K562 (cell line): ENCODE results near the gene TMTC4. TPM values are rescaled to one million over a fixed set of nuclear protein-coding genes. Genes with fewer than 3 reads are reported as not detected.

Experiments used
- ATAC-seq: fragments of 200-7000 bp; cut with Tn5 transposase; 3 replicates; pipeline ENCODE4 v1.9.1; 2020; ENCODE audit warnings: moderate library complexity
- BruUV-seq: library from RNA; stranded (reverse); fragments of 400-500 nt; replicated peaks from 2 replicates; lab custom pipeline; 2021; lab: Mats Ljungman, UMichigan
- CTCF ChIA-PET: fragments of 300-600 bp; formaldehyde crosslinking; extraction: SDS; loops from one replicate; lab custom pipeline; 2021; ENCODE audit warnings: low intra/inter-chr PET ratio; lab: Yijun Ruan, JAX
- POLR2A ChIA-PET: fragments of 300-600, 350-650 bp; sonication (Branson Sonifier 250); formaldehyde crosslinking; extraction: SDS; loops from one replicate; lab custom pipeline; 2021; ENCODE audit warnings: antibody characterized with exemption, inconsistent platforms; lab: Yijun Ruan, JAX
- DNase-seq, 4 experiments: peaks; one replicate each; pipeline versions ENCODE4 v3.0.0 to v3.0.0-alpha.2; 2011 to 2018; ENCODE audit warnings: low spot score in 3 of 4, mixed read lengths in 3 of 4; ENCODE audit errors: extremely low read depth in 1 of 4
- FAIRE-seq: peaks from 2 replicates; lab custom pipeline; 2011; peaks lifted over from hg19 to GRCh38; lab: Jason Lieb, UNC
- H2AFZ ChIP-seq: 2 replicates; pipeline ENCODE4 v1.6.0; 2011; ENCODE audit warnings: low read depth, low read length, control low read depth, inconsistent platforms
- H3K27ac ChIP-seq: fragments of 200-600 bp; 3 replicates; pipeline ENCODE4 v1.8.0; 2011; ENCODE audit warnings: low read depth, mild to moderate bottlenecking, control low read depth, inconsistent platforms, low read length, moderate library complexity, mixed read lengths; ENCODE audit errors: extremely low read depth
- H3K27me3 ChIP-seq, 2 experiments: fragments of 300-600 bp in 1 of 2; 2 replicates in 1 of 2; 3 replicates in 1 of 2; pipeline versions ENCODE4 v1.6.0 to v1.8.0; 2011; ENCODE audit warnings: inconsistent platforms in 2 of 2, low read length in 2 of 2, mild to moderate bottlenecking in 1 of 2, mixed read lengths in 1 of 2, moderate library complexity in 1 of 2; ENCODE audit not compliant: control insufficient read depth in 2 of 2, insufficient read depth in 2 of 2
- H3K36me3 ChIP-seq: fragments of 300-600 bp; 3 replicates; pipeline ENCODE4 v1.8.0; 2011; ENCODE audit warnings: mild to moderate bottlenecking, low read length, inconsistent platforms; ENCODE audit not compliant: control insufficient read depth, insufficient read depth
- H3K4me1 ChIP-seq, 2 experiments: fragments of 200-600 bp in 1 of 2; replicated peaks in 1 of 2; 2 replicates in 1 of 2; 3 replicates in 1 of 2; pipeline versions ENCODE4 v1.5.1 to v1.8.0; 2011; ENCODE audit warnings: inconsistent platforms in 2 of 2, low read length in 2 of 2, mild to moderate bottlenecking in 1 of 2, mixed read lengths in 1 of 2, moderate library complexity in 1 of 2; ENCODE audit not compliant: control insufficient read depth in 2 of 2, insufficient read depth in 2 of 2
- H3K4me2 ChIP-seq: 2 replicates; pipeline ENCODE4 v1.6.1; 2011; ENCODE audit warnings: low read length, control low read depth, inconsistent platforms, mixed read lengths; ENCODE audit not compliant: insufficient read depth
- H3K4me3 ChIP-seq: fragments of 200-600 bp; sonication (generic), shearing (Covaris generic); 2 replicates; pipeline ENCODE4 v1.5.1; 2016; ENCODE audit warnings: control low read depth, inconsistent platforms
- H3K79me2 ChIP-seq: fragments of 200-600 bp; 3 replicates; pipeline ENCODE4 v1.8.0; 2011; ENCODE audit warnings: low read length, inconsistent platforms; ENCODE audit not compliant: control insufficient read depth, insufficient read depth
- H3K9ac ChIP-seq, 2 experiments: 2 replicates each; pipeline versions ENCODE4 v1.6.0 to v1.6.1; 2011; ENCODE audit warnings: low read depth in 2 of 2, low read length in 2 of 2, control low read depth in 1 of 2, inconsistent platforms in 1 of 2, mild to moderate bottlenecking in 1 of 2, mixed read lengths in 1 of 2; ENCODE audit not compliant: insufficient read depth in 1 of 2
- H3K9me1 ChIP-seq: one replicate; pipeline ENCODE4 v1.6.0; 2011; ENCODE audit warnings: inconsistent platforms, mild to moderate bottlenecking, low read length, moderate library complexity; ENCODE audit not compliant: control insufficient read depth, insufficient read depth
- H3K9me3 ChIP-seq: replicated peaks from 2 replicates; pipeline ENCODE4 v1.5.1; 2011; ENCODE audit warnings: low read depth, low read length, inconsistent platforms; ENCODE audit not compliant: control insufficient read depth, insufficient read depth
- H4K20me1 ChIP-seq: replicated peaks from 2 replicates; pipeline ENCODE4 v1.6.1; 2011; ENCODE audit warnings: low read length, inconsistent platforms, mixed read lengths; ENCODE audit not compliant: control insufficient read depth, insufficient read depth
- ATF3 ChIP-seq, 2 experiments: fragments of 450-650 bp in 1 of 2; sonication (generic) in 1 of 2; formaldehyde crosslinking in 1 of 2; IDR thresholded peaks in 1 of 2; conservative IDR thresholded peaks in 1 of 2; 2 replicates each; pipeline versions ENCODE4 v1.6.1 to v1.8.1; 2016 to 2023; ENCODE audit warnings: mild to moderate bottlenecking in 2 of 2, moderate library complexity in 2 of 2, inconsistent platforms in 1 of 2, missing genetic modification reagents in 1 of 2
- DPF2 ChIP-seq: fragments of 450-650 bp; IDR thresholded peaks from 2 replicates; pipeline ENCODE4 v1.6.1; 2016
- HDGF ChIP-seq: fragments of 450-650 bp; IDR thresholded peaks from 2 replicates; pipeline ENCODE4 v1.6.1; 2016
- POLR2H ChIP-seq: IDR thresholded peaks from 2 replicates; pipeline ENCODE4 v1.6.1; 2016; ENCODE audit warnings: missing genetic modification characterization, low read depth, mild to moderate bottlenecking, control low read depth, missing compliant biosample characterization, moderate library complexity
- TRIM24 ChIP-seq, 2 experiments: fragments of 450-650 bp; IDR thresholded peaks; 2 replicates each; pipeline ENCODE4 v1.6.1; 2016
- WGBS: fragments of 100-300 bp; shearing (Covaris generic); methylation state at CpG from one replicate; pipeline ENCODE4 v1.1.6; 2016; ENCODE audit warnings: low coverage, mixed read lengths; ENCODE audit not compliant: insufficient coverage; ENCODE audit errors: missing lambda C conversion rate; 5-methylcytosine and 5-hydroxymethylcytosine counted together
- in situ Hi-C: fragments of 300-500 bp; cut with MboI; formaldehyde crosslinking; loops from 4 replicates; pipeline ENCODE4 v1.15.0; 2018; ENCODE audit warnings: inconsistent platforms, mixed read lengths
- intact Hi-C: fragments of 100-400 bp; cut with micrococcal nuclease; formaldehyde crosslinking; loops from 2 replicates; pipeline ENCODE4 v1.14.2; 2022
- polyA plus RNA-seq, 8 experiments: library from polyadenylated mRNA; depleted of rRNA in 4 of 8; stranded (reverse) in 5 of 8; unstranded in 3 of 8; fragments of >200 nt; fragmentation: Nextera tagmentation in 2 of 8; fragmentation: Illumina TruSeq in 1 of 8; extraction: Ambion mirVana in 2 of 8; extraction: Trizol in 1 of 8; gene quantifications; 2 replicates each; pipeline versions ENCODE4 v1.2.1 to v1.2.3, GENCODE V29; 2011 to 2014; ENCODE audit warnings: inconsistent platforms in 1 of 8, missing spikeins in 1 of 8
- total RNA-seq, 7 experiments: library from RNA; depleted of rRNA in 6 of 7; stranded (reverse); fragments of >200 nt in 6 of 7; fragmentation: Illumina TruSeq in 2 of 7; extraction: Trizol in 2 of 7; gene quantifications; 2 replicates each; pipeline versions ENCODE4 v1.2.1 to v1.2.3, GENCODE V29; 2011 to 2021; ENCODE audit warnings: low replicate concordance in 1 of 7

The TMTC4 gene
- total and polyA plus RNA-seq, 9 of the 15 experiments (the other 6 are each of a cell fraction or from before 2014, with no cell fraction given) = 3.5 to 16.7 (median 11.8) TPM

GRCh38 chr13:100589178-100589725 lies 85.3 kb downstream of the TMTC4 start:
- no TSS peak for BruUV-seq
- H3K4me3 ChIP-seq = no peak overlapping the region
- intact Hi-C loops (no loop called here), in situ Hi-C loops (no loop called here)
- no peaks in the 10 kb centered on the region for H3K27me3 ChIP-seq
- ChIA-PET POLR2A (interaction anchor here (0.9 kb wide), 1 partner anchor 9 kb away, joined by 3 read pairs; no protein-coding TSS in a partner anchor), CTCF (no interaction called here)
- peaks cover 5 to 10% of the 10 kb centered on the region in 2 experiments; a peak in 4 of 5 replicates for H3K4me1 ChIP-seq
- H3K27ac ChIP-seq = no peak overlapping the region
- H3K36me3 ChIP-seq = no peaks in the 10 kb centered on the region
- H3K9me3 ChIP-seq = no peaks in the 10 kb centered on the region
- no peak for TF ChIP-seq POLR2H
- 0 out of 4 replicates have a peak, but pooled peaks of 1 of the 2 experiments have one; percentile 4 for TF ChIP-seq TRIM24 (IDR thresholded peaks at IDR 0.05)
- 0 out of 2 replicates have a peak, but pooled peaks have one; percentile 2 for TF ChIP-seq HDGF
- peak; percentile 64 for TF ChIP-seq ATF3 (IDR thresholded peaks at IDR 0.05)
- no peak for TF ChIP-seq ATF3 (CRISPR knock-in tag; conservative IDR thresholded peaks at IDR 0.05)
- TF ChIP-seq DPF2 = 0 out of 2 replicates have a peak, but pooled peaks have one; percentile 23
- H2AFZ ChIP-seq = peak overlapping the region; percentile 95
- peak; percentile 64 for FAIRE-seq
- H3K9ac ChIP-seq = no peak overlapping the region
- no peak overlapping the region for H3K4me2 ChIP-seq
- no peak for DNase-seq
- 75% methylated on average over 6 of the region's 6 CpGs for WGBS
- H3K9me1 ChIP-seq = no peaks in the 10 kb centered on the region
- no peaks in the 10 kb centered on the region for H3K79me2 ChIP-seq
- H4K20me1 ChIP-seq = no peaks in the 10 kb centered on the region
- no peak for ATAC-seq
